ENCODE data around the gene MYBPC1.
"Not testable (repeated sequence)": the region's sequence is repeated elsewhere in the genome, so short reads cannot be mapped to it uniquely, and the experiment has no call there.

Gene MYBPC1, protein sequence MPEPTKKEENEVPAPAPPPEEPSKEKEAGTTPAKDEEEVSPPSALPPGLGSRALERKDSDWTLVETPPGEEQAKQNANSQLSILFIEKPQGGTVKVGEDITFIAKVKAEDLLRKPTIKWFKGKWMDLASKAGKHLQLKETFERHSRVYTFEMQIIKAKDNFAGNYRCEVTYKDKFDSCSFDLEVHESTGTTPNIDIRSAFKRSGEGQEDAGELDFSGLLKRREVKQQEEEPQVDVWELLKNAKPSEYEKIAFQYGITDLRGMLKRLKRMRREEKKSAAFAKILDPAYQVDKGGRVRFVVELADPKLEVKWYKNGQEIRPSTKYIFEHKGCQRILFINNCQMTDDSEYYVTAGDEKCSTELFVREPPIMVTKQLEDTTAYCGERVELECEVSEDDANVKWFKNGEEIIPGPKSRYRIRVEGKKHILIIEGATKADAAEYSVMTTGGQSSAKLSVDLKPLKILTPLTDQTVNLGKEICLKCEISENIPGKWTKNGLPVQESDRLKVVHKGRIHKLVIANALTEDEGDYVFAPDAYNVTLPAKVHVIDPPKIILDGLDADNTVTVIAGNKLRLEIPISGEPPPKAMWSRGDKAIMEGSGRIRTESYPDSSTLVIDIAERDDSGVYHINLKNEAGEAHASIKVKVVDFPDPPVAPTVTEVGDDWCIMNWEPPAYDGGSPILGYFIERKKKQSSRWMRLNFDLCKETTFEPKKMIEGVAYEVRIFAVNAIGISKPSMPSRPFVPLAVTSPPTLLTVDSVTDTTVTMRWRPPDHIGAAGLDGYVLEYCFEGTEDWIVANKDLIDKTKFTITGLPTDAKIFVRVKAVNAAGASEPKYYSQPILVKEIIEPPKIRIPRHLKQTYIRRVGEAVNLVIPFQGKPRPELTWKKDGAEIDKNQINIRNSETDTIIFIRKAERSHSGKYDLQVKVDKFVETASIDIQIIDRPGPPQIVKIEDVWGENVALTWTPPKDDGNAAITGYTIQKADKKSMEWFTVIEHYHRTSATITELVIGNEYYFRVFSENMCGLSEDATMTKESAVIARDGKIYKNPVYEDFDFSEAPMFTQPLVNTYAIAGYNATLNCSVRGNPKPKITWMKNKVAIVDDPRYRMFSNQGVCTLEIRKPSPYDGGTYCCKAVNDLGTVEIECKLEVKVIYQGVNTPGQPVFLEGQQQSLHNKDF

GRCh38 chr12:101594700-101595099 is at the start of gene MYBPC1:
TSS of gene MYBPC1 (plus strand) at chr12:101594971. CDS start at chr12:101595071, 100 bp downstream.
- TF ChIP-seq, protein P1, sequence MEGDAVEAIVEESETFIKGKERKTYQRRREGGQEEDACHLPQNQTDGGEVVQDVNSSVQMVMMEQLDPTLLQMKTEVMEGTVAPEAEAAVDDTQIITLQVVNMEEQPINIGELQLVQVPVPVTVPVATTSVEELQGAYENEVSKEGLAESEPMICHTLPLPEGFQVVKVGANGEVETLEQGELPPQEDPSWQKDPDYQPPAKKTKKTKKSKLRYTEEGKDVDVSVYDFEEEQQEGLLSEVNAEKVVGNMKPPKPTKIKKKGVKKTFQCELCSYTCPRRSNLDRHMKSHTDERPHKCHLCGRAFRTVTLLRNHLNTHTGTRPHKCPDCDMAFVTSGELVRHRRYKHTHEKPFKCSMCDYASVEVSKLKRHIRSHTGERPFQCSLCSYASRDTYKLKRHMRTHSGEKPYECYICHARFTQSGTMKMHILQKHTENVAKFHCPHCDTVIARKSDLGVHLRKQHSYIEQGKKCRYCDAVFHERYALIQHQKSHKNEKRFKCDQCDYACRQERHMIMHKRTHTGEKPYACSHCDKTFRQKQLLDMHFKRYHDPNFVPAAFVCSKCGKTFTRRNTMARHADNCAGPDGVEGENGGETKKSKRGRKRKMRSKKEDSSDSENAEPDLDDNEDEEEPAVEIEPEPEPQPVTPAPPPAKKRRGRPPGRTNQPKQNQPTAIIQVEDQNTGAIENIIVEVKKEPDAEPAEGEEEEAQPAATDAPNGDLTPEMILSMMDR (IDR thresholded peaks at IDR 0.05; ENCODE audit: borderline replicate concordance, insufficient read depth, low read depth, low read length), result no peak
- no peak within 1 kb of the TSS for H3K4me3 ChIP-seq (ENCODE audit: low read depth, low read length)

DNA sequence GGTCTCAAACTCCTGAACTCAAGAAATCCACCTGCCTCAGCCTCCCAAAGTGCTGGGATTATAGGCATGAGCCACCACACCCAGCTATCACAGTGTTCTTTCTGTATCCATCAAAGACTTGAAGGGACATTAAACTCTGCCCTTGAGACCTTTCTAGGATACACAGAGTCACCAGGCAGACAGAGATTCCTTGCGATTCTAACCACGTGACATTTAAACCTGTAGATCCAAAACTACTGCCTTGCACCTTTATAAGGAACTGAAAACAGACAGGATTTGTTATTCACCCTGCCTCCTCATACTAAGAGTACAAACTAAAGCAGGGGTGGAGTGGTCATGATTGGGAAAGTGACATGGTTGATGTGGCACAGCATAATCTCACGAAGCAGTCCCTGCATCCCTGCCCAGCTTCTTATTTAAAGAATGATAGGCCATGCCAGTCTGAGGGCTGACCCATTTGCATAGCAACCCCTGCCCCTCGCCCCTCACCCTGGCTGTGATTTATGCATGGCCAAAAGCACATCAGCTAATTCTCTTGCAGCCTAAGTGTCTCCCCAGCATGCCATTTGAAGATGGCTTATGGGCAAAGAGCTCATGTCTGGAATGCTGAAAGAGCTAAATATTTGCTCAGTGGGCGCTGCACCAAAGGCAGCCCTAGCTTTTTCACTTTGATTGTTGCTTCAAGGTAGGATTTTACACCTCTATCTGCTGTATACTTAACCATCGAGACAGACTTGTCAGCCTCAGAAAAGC is 43.2 kb upstream of the MYBPC1 start:
- H3K4me3 ChIP-seq (ENCODE audit: low read depth, low read length), result no peak overlapping the region
- TF ChIP-seq, protein P1 (IDR thresholded peaks at IDR 0.05; ENCODE audit: borderline replicate concordance, insufficient read depth, low read depth, low read length), result no peak

DNA sequence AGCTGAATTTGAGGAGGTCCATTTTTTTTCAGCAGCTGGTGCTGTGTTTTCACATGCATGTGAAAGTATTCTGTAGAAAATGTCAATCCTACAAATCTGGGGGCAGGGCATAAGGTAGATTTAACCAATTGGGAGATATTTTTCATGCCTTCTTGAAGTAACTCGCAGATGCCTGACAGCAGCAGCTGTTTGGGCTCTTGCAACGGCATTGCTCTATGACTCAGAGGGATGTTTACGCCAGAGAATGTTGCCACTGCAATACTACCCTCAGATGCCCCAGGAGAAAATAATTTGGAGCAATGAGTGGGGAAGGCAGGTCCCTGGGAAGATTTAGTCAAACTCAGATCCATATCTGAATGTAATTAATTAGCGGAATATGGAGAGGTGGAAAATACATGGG is 42.5 kb upstream of the MYBPC1 start:
- no peak overlapping the region for H3K4me3 ChIP-seq (ENCODE audit: low read depth, low read length)
- TF ChIP-seq, protein P1 (IDR thresholded peaks at IDR 0.05; ENCODE audit: borderline replicate concordance, insufficient read depth, low read depth, low read length), result no peak

DNA sequence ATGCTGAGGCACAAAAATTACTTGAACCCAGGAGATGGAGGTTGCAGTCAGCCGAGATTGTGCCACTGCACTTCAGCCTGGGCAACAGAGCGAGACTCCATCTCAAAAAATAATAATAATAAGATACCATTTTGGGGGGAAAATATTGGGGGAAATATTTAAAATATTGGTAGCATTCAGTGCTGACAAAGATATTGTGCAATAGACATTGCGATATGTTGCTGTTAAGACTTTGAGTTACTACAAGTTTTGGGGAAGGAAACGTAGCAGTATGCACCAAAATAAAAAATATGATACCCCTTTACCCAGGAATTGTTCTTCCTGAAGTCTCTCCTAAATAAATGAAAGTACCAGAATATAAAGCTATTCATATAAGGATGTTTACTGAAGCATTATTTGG is 37.7 kb upstream of the MYBPC1 start:
- TF ChIP-seq, protein P1 (IDR thresholded peaks at IDR 0.05; ENCODE audit: borderline replicate concordance, insufficient read depth, low read depth, low read length), result no peak
- H3K4me3 ChIP-seq (ENCODE audit: low read depth, low read length), result no peak overlapping the region

DNA sequence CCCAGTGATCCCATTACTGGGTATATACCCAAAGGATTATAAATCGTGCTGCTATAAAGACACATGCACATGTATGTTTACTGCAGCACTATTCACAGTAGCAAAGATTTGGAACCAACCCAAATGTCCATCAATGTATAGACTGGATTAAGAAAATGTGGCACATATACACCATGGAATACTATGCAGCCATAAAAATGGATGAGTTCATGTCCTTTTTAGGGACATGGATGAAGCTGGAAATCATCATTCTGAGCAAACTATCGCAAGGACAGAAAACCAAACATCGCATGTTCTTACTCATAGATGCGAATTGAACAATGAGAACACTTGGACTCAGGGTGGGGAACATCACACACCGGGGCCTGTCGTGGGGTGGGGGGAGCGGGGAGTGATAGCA is 36.0 kb upstream of the MYBPC1 start:
- H3K4me3 ChIP-seq (ENCODE audit: low read depth, low read length), result not testable (repeated sequence)

DNA sequence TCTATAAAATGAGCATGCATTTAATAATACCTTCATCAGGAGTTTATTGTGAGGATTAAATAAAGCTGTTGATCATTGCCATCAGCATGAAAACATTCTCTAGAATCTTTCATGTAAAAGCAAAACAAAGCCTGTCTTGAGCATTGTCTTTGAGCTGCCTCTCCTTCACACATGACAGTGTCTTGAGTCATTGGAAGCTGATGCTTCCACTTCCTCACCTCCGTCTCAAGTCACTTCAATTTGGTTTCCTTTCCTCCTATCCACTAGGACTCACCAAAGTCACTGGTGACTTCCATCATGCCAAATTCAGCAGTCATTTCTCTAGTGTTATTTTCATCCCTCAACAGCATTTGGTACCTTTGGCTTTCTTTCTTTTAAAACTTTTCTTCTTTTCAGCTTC is 31.6 kb upstream of the MYBPC1 start:
- TF ChIP-seq, protein P1 (IDR thresholded peaks at IDR 0.05; ENCODE audit: borderline replicate concordance, insufficient read depth, low read depth, low read length), result no peak
- H3K4me3 ChIP-seq (ENCODE audit: low read depth, low read length), result no peak overlapping the region
